ENCODE data around the gene PDIA2. TPM values are rescaled to one million over a fixed set of nuclear protein-coding genes. Genes with fewer than 3 reads are reported as not detected.
"Not testable (repeated sequence)": the region's sequence is repeated elsewhere in the genome, so short reads cannot be mapped to it uniquely, and the experiment has no call there.

The PDIA2 gene
- total RNA-seq, 1 donor from 2014 or later, result under 0.01 TPM

GRCh38 chr16:325375-326145, 42.6 kb downstream of the PDIA2 start:
- DNase-seq (ENCODE audit: low read depth in 2 of 2), result no peak

GRCh38 chr16:330741-331140, 47.8 kb downstream of the PDIA2 start:
- no peak for DNase-seq (ENCODE audit: low read depth in 2 of 2)

GRCh38 chr16:331181-331814, 48.3 kb downstream of the PDIA2 start:
- DNase-seq (ENCODE audit: low read depth in 2 of 2), result not testable (repeated sequence)

DNA sequence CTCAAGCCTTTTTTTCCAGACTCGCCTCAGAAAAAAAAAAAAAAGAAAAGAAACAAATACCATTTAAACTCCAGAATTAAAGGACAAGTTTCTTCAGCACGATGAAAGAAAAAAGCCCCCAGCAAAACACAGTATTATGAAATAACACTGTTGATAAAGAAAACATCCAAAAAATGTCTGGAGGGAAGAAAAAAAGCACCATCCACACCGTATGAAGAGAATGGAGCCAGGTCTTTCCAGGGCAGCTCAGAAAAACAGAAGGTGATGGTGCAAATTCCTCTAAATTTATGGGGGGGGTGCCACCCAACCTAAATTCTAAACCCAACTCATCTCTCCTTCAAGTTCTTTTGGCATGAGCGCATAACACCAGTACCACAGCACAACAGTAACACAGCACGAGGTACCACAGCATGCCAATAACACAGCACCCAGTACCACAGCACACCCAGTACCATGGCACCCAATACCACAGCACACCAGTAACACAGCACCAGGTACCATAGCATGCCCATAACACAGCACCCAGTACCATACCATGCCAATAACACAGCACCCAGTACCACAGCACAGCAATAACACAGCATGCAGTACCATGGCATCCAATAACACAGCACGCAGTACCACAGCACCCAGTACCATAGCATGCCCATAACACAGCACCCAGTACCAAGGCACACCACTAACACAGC, 50.6 kb downstream of the PDIA2 start:
- DNase-seq (ENCODE audit: low read depth in 2 of 2), result no peak

- not testable (repeated sequence) for DNase-seq (ENCODE audit: low read depth in 2 of 2)
Observed at GRCh38 chr16:334164-334832, 51.3 kb downstream of the PDIA2 start.

DNA sequence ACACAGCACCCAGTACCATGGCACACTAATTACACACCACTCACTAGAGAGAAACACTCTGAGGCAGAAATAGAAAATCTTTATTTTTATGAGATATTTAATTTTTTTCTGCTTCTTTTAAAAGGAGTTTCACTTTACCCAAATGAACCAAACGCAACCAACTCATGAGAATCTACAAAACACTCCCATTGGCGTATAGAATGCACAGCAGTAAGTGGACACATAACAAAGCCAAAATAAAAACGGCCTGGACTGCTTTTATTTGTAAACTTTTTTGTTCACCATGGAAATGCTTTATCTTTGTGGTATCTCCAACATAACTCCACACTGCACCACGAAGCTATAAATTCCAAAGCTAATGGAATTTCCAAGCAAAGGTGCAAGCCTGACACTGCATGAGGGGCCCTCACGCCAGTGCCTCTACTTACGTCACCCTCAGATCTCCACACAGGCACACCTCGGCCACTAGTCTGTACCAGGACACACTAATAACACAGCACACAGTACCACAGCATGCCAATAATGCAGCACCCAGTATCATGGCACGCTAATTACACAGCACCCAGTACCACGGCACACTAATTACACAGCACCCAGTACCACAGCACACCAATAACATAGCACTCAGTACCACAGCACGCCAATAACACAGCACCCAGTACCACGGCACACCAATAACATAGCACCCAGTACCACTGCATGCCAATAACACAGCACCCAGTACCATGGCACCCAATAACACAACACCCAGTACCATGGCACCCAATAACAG, 52.1 kb downstream of the PDIA2 start:
- DNase-seq (ENCODE audit: low read depth in 2 of 2), result not testable (repeated sequence)

DNA sequence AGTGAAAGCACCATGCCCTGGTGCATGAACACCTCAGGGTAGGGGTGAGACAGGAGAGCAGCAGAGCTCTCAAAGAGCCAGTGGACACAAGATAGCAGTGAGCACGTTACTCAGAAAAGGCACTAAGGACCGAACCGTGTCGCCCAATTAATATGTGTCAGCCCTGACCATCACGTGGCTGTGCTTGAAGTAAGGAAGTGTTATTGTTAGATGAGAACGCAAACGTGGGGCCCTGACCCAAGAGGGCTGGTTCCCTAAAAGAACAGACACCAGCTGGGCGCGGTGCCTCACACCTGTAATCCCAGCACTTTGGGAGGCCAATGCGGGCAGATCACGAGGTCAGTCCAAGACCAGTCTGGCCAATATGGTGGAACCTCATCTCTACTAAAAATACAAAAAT, 53.3 kb downstream of the PDIA2 start:
- no peak for DNase-seq (ENCODE audit: low read depth in 2 of 2)

Other genes starting within 250 kb of the PDIA2 start
- gene POLR3K, start 229.6 kb upstream of the PDIA2 start, total RNA-seq, result 4.9 and 5.7 TPM in 2 replicates
- gene SNRNP25, start 229.3 kb upstream of the PDIA2 start, total RNA-seq, result 15.6 and 27.1 TPM in 2 replicates
- gene RHBDF1, start 210.5 kb upstream of the PDIA2 start, total RNA-seq, result 14.5 and 22.6 TPM in 2 replicates
- 187 and 208 TPM in 2 replicates for gene MPG, start 204.9 kb upstream of the PDIA2 start, total RNA-seq
- gene NPRL3, start 144.5 kb upstream of the PDIA2 start, total RNA-seq, result 3.2 and 8.0 TPM in 2 replicates
- gene HBZ, start 130.5 kb upstream of the PDIA2 start, total RNA-seq, result not detected in 2 replicates
- gene HBM, start 117.2 kb upstream of the PDIA2 start, total RNA-seq, result not detected in 2 replicates
- gene HBA2, start 110.3 kb upstream of the PDIA2 start, total RNA-seq, result 0.51 TPM in 1 of 2 replicates, not detected in the other
- not detected in 2 replicates for gene HBA1, start 106.5 kb upstream of the PDIA2 start, total RNA-seq
- 0.63 and 1.4 TPM in 2 replicates for gene HBQ1, start 102.7 kb upstream of the PDIA2 start, total RNA-seq
- gene LUC7L, start 53.7 kb upstream of the PDIA2 start, total RNA-seq, result 27.6 and 31.2 TPM in 2 replicates
- 33.1 and 58.9 TPM in 2 replicates for gene FAM234A, start 48.3 kb upstream of the PDIA2 start, total RNA-seq
- 0.26 and 0.38 TPM in 2 replicates for gene RGS11, start 7.2 kb upstream of the PDIA2 start, total RNA-seq
- gene ARHGDIG, start 2.6 kb upstream of the PDIA2 start, total RNA-seq, result 0.13 TPM in 1 of 2 replicates, not detected in the other
- 13.6 and 19.7 TPM in 2 replicates for gene AXIN1, start 69.6 kb downstream of the PDIA2 start, total RNA-seq
- gene MRPL28, start 87.4 kb downstream of the PDIA2 start, total RNA-seq, result 60.3 and 77.0 TPM in 2 replicates
- 66.6 and 120 TPM in 2 replicates for gene PGAP6, start 98.8 kb downstream of the PDIA2 start, total RNA-seq
- 45.4 and 50.3 TPM in 2 replicates for gene NME4, start 114.0 kb downstream of the PDIA2 start, total RNA-seq
- gene DECR2, start 118.7 kb downstream of the PDIA2 start, total RNA-seq, result 11.4 and 19.2 TPM in 2 replicates
- gene RAB11FIP3, start 142.5 kb downstream of the PDIA2 start, total RNA-seq, result 19.0 and 48.9 TPM in 2 replicates
- 18.9 and 31.5 TPM in 2 replicates for gene CAPN15, start 244.5 kb downstream of the PDIA2 start, total RNA-seq

Data from dermis microvascular lymphatic vessel endothelial cell (primary cell).